NCI-H2196 treated with DMSO at 0.1 percent for 48 hours (cell line): Measurements from ENCODE around the gene TKTL1.
"Not testable (repeated sequence)": the region's sequence is repeated elsewhere in the genome, so short reads cannot be mapped to it uniquely, and the experiment has no call there.

ENCODE experiments used
- DNase-seq: peaks from one replicate; lab custom pipeline; 2025; ENCODE audit not compliant: unreplicated experiment; lab: John Stamatoyannopoulos, UW

Gene TKTL1

DNA sequence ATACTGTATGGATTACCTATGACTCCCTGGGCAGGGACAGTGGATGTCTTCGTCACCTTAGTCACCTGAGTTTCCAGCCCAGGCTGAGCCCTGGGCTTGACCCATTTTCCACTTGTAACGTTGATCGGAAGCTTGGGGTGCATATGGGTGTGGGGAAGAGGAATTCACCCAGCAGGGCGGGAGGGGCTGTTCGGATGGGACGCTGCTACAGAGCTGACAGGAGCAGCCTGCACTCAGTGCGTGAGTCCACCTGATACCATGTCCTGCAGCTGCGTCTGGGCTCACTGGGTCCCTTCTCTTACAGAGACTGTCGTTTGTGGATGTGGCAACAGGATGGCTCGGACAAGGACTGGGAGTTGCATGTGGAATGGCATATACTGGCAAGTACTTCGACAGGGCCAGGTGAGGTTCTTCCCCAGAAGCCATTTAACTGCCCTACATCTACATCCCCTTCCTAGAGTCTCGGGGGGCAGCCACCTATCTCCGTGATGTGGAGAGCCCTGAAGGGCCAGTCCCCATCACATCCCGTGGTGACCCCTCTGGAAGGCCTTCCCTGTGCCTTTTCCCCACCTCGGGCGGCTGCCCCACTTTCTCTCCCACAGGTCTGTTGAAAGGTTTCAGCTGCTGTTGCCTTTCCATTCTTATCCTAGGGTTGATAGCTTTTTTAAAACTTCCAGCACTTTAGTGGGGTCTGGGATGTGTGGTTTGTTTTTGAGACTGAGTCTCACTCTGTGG, 13.6 kb downstream of the TKTL1 start:
- no peak for DNase-seq

DNA sequence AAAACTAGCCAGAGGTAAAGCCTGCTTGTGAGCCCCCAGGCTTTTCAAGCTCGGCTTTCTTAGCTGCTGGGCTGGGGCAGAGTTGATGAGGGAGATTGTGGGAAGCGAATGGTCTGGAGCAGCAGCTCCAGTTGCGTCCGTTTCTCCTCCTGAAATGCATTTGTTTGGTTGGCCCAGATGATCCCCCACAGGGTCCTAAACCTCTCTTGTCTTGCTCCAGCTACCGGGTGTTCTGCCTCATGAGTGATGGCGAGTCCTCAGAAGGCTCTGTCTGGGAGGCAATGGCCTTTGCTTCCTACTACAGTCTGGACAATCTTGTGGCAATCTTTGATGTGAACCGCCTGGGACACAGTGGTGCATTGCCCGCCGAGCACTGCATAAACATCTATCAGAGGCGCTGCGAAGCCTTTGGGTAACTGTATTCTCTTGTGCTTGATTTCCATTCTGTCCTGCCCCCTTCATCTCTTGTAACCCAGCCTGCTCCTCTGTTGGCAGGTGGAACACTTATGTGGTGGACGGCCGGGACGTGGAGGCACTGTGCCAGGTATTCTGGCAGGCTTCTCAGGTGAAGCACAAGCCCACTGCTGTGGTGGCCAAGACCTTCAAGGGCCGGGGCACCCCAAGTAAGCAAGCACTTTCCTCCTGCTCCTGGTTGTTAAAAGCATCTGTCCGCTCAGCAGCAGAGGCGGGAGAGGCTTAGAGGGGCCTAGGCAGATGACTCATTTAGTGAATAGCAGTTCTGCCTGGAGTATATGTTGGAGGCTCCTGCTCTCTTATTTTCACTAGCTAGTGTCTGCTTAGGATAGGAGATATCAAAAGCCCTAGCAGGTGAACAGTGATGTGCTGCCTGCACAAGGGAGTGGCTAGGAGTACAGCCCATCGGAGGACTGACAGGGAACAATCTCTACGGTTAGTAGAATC, 15.3 kb downstream of the TKTL1 start:
- no peak for DNase-seq

DNA sequence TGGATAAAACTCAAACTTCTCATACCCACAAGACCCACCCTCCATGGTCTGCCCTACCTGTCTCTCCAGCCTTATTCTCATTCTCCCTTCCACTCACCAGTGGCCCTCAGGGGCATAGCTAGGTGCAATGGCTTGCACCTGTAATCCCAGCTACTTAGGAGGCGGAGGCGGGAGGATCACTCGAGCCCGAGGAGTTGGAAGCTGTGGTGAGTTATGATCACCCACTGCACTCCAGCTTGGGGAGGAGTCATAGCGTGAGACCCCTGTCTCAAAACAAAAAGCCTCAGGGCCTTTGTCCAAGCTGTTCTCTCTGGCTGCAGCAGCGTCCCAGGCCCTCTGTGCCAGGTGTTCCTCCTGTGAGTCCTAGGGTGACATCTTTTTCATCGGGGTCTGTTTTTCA, 16.5 kb downstream of the TKTL1 start:
- no peak for DNase-seq

DNA sequence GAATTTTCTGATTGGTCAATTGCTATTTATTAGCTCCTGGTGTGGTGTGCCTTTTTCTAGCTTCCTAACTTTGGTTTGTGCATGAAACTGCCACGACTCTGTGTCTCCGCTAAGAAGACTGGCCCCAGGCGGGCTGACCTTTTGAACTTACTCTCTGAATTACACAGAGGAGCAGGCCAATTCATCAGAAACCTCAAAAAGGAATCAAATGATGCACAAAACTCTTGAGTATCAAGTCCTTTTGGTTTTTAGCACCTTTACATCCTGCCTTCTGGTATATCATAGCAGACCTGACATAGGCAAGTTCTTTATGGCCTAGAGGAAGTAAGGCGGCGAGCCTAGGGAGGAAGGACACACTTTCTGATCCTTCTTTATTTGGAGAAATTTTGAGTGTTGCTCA, 17.6 kb downstream of the TKTL1 start:
- no peak for DNase-seq

DNA sequence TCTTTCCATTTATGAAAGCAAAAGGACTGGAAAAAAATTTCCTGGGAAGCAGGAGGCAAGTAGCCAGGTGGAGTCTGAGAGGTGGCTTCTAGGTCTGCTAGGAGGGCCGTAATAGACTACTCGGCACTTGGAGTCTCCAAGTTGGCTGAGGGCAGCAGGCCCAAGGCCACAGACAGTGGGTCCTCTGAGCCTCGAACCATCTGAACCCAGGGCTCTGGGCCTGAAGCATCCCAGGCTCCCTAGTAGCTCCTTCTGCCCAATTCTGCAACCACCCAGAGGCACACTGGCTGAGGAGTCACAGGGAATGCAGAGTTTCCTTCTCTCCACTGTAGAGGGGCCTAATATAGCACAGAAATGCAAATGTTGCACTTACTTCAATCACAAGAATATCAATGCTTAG, 19.8 kb downstream of the TKTL1 start:
- no peak for DNase-seq

DNA sequence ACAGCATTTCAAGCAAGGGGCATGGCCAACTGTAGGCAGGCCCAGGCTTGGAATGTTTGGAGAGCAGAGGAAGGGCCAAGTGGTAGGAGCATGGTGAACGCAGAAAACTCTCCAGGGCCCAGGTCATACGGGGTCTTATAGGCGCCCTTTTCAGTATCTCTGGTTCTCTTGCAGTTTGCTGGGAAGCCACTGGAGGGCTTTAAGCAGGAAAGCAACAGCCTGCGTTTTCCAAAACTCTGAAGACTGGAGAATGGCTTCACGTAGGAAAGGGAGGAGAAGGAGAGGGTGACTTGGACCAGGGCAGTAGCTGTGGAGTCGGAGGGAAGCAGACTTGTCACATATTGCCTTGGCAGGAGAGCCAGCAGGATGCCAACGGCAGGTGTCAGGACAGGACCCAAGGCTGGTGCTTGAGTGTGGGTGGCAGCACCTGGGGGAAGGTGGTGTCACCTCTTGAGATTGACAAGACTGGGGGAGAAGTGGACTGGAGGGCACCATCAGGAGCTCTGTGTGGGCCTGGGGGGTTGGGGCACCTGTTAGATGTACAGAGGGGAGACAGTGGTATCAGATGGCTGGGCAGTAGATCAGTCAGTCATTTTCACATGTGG, 21.9 kb downstream of the TKTL1 start:
- DNase-seq, result no peak

DNA sequence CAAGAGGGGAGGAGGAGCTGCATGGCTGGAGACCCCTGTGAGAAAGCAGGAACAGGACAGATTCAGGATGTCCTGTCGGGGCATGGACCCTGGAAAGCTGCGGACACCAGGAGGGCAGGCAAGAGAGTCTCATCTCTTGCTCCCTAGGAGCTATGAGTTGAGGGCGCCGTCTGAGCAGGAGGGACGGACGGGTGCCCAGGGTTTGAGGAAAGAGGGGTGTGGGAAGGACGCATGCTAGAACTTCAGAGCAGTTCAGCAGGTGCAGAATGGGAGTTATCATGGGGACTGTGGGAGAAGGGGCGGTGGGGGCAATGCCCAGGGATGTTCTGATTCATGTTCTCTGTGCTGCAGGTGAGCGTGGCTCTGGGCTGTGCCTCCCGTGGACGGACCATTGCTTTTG, 24.8 kb downstream of the TKTL1 start:
- DNase-seq, result no peak

DNA sequence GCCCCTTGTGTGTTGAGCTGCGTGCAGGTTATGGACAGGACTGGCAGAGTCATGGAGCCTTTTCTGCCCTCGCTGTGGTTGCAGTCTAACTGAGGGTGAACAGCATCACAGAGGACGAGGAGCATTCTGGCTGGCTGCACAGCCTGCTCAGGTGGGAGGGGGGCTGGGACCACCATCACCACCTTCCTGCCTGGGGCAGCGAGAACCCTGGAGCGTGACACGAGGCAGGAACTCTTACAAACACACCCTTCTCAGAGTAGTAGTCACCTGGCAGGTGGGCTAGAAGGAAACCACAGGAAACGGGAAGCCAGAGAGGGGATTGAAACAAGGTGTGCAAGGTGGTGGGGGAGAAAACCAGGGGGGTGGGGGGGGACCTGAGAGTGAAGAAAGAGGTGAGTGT, 25.6 kb downstream of the TKTL1 start:
- no peak for DNase-seq

DNA sequence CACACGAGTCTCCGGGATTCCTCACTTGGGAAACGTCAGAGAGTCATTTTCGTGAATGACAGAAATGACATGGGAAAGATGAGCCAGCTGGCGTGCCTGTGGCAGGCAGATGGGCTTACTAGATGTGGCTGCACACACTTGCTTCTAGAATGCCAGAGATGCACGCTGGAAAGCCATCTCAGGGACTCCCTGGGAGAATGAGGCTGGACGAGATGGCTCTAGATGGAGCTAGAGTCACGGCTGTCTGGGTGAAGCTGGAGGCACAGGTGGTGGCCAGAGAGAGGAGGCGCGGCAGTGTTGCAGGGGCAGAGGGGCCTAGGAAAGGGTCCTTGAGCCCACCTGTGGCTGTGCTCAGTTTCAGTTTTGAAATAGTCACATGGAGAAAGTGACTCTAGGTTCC, 26.0 kb downstream of the TKTL1 start:
- DNase-seq, result no peak

DNA sequence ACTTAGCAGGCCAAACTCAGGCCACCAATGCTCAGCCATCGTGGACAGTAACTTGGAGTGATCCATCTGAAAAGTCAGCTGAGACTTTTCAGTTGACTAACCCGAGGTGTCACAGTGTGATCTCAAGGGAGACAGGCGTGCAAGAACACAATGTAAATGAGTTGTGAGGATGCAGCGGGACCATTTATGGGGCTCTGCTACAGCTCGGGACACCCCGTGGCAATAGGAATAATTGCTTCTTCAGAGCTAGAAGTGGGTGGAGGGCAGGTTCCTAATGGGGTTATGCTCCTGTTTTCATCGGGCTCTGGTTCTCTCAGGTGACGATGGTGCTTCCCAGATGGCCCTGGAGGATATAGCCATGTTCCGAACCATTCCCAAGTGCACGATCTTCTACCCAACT, 27.3 kb downstream of the TKTL1 start:
- DNase-seq, result no peak

DNA sequence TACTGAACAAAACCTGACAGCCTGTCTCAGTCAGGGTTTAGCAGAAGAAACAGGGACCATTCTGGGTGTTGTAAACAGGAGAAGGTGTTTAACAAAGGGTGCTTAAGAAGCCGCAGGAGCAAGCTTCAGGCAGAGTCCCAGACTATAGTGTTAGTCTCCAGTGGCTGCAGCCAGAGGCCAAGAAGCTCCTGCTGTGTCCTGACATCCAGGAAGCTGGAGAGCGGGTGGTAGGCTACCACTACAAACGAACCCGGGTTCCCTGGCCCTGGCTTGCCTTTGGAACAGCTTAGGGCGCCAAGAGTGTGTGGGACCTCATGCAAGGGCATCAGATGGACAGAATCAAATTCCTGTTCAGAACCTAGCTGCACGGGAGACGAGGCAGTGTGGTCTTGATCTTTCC, 27.9 kb downstream of the TKTL1 start:
- no peak for DNase-seq

DNA sequence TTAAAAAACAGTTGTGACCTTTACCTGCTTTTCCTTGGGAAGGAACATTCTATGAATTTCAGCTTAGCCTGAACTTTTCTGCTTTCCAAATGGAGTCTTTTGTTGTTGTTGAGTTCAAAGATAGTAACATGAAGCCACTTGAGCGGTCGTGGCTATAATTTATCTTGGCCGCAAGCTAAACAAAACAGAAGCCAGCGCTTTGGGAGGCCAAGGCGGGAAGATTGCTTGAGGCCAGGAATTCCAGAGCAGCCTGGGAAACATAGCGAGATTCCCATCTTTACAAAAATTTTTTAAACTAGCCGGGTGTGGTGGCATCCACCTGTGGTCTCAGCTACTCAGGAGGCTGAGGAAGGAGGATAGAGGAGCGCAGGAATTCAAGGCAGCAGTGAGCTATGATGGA, 29.9 kb downstream of the TKTL1 start:
- DNase-seq, result no peak

DNA sequence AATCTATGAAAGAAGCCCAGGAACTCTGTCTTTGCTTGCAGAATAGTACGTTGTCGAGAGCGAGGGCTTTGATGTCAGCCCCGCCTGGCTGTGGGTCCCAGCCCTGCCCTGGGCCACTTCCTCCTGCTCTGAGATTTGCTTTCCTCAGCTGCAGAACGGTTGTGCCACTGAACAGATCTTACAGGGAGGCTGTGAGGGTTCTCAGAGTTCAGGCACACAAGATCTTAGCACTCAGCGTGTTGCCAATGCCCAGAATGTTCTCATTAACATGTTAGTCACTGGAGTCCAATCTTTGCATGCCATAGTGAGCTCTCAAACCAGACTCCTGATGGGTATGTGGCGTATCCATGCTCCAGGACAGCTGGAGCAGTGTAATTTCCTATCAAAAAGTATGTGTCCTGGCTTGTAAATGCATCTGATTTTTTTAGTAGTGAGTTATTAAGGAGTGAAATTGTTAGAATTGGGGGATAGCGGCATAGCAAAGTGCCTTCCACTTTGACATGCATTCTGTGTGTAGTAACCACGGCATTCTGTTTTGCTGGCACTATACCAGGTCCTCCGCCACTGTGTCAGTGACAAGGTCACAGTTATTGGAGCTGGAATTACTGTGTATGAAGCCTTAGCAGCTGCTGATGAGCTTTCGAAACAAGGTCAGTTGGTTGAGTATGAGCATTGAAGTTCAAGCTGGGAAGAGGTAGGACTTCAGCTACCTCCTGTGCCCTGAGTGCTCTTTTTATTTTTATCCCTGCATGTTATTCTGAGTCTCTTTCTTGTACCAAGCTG, 31.6 kb downstream of the TKTL1 start:
- no peak for DNase-seq

DNA sequence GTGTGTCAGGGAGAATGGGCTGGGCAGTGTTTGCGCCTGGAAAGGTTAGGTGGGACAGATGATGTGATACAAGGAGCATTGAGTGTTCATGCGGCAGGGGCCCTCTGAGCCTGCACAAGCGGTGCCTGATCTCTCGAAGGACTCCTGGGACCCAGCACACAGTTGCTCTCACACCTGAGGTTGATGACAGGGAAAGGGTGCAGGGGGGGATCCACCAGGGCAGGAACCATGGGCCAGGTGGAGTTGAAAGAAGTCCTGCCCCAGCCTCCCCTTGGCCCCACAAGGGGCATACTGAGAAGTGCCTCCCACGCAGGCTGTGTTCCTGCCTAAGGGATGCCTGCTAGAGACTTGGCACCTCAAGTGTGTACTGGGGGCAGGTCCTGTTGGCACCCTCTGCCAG, 33.1 kb downstream of the TKTL1 start:
- DNase-seq, result no peak

DNA sequence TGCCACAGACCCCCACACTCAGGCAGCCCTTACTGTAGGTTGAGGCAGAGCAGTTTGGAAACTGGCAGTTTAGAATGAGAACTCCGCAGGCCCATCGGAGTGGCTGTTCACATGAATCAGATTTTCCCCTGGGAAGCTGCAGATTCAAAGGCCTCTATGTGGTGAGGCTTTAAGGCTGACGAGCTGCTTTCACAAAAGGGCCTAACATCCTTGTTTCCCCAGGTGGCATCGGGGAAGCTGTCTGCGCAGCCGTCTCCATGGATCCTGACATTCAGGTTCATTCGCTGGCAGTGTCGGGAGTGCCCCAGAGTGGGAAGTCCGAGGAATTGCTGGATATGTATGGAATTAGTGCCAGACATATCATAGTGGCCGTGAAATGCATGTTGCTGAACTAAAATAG, 33.7 kb downstream of the TKTL1 start:
- DNase-seq, result no peak

DNA sequence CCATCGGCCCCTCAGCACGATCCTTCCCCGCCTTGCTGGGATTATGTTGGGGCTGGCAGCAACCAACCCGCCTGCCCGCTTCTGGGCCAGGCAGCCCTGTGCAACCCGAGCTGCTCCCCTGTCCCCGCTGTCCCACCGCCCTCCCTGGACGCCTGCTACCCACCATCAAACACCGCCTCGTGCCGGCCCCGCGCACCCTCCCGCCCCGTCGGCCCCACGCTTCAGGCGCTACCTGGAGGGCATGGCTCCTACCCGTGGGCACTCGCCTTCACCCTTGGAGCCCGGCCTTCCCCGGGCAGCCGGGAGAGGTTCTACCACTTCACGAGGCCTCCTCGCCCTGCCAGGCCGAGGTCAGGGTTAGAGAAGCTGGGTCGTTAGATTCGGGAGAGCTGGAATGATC, 37.0 kb downstream of the TKTL1 start:
- no peak for DNase-seq

DNA sequence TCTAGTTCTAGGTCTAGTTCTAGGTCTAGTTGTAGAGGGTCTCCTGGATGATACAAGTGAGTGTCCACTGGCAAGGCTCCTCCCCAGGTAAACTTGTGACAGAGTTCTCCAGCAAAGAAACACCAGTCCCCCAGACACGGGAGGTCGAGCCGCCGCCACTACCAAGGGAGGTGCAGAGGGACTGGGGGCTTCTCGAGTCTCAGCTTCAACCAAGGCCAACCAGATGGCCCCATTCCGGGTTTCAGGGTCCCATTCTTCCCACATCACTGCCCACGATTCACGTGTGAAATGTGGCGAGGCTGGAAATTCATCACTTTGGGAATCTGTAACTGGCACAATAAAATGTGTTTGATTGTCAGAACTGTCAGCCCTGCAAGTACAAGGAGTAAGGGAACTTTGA, 37.5 kb downstream of the TKTL1 start:
- no peak for DNase-seq

DNA sequence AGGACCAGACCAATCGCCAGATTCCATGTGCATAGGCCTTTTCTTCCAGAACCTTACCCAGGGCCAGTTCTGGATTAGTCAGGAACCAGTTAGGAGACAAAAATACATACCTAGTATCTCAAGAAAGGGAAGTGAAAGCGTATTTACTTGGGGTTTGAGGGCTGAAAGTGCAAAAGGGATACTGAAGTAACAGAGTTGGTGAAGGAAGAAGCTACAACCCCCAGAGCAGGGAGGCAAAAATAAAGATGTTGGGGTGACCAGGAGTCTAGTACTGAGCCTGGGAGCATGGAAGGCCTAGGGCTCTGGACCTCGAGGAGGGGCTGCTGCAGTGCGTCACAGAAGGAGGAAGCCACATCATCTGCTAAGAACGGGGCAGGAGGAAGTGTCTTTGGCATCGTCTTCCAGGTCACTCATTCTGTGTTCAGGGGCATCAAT, 38.3 kb downstream of the TKTL1 start:
- no peak for DNase-seq

DNA sequence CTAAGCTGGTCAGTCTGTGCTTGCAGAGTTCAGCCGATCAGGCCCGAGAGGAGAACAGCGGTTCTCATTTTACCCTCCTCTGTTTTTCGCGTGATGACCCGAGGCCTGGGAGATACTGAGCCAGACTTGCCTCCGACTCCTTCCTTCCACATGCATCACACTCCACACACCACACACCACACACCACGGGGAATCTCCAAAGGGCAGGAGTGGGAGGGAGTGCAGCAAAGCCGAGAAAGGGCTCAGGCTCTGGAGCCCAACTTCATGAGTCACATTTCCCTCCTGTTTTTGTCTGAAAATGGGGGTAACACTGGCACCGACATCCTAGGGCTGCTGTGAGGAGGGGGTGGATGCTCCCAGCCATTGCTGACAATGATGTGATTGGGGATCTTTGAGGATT, 38.9 kb downstream of the TKTL1 start:
- no peak for DNase-seq

DNA sequence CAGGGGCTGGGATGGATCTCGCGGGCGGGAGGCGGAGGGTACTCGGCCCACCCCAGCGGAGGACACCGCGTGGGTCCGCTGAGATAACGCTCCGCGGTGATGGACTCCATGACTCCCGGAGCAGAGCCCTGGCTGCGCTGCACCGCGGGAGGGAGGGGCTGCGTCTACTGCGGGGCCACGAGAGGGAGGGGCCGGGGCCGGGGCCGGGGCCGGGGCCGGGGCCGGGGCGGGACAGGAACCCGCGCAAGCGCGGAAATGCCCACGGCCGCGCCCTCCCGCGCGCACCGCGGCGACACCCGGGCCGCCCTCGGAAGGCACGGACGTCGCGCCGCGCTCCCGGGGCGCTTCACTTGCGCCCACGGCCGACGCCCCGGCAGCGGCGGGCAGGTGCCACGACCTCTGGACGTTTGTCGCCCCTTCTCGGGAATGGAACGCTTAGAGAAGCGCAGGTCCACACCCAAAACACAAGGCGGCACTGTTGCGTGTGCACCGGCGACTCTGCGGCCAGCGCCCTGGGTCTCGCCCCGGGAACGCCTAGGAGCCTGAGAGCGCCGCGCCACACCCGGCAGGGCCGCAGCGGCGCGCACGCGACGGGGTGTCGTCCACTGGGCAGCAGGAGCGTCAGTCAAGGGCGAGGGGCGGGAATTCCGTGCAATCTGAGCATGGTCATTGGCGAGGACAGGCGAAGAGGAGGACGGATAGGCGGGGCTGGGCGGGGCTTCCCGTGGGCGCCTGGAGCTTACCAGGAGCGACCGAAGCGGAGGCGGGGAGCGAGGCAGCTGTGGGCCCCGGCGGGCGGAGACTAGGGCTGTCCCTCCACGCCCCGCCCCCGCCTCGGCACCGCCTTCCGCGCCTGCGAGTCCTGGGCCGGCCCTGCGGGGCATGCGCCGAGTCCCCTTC, 46.1 kb downstream of the TKTL1 start:
- not testable (repeated sequence) for DNase-seq
